Brain pericyte (primary cell): ENCODE data around the gene JAZF1.

ENCODE experiments used
- DNase-seq: peaks from one replicate; pipeline ENCODE4 v3.0.0-alpha.2; 2012; ENCODE audit warnings: low read depth, low spot score

JAZF1 gene

GRCh38 chr7:28075674-28076358 is 104.8 kb downstream of the JAZF1 start:
- no peak for DNase-seq

- no peak for DNase-seq
These were observed 107.6 kb downstream of the JAZF1 start for GRCh38 chr7:28072876-28073514.

DNA sequence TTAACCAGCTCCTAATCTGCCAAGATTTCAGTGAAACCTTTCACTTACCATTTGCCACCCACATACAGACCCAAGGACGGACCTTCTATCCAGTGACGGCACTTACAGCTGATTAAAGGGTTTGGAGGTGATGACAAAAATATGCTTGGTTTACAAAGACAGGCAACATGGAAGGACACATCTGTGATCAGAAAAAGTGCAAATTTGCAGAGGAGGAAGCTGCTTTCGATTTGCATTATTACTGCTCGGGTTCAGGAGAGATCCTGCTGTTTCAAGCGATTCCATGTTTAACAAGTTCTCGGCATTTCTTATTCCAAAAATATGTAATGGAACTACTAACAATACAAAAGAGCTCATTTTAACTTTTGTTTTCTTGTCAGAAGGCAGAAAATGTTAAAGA is 109.0 kb downstream of the JAZF1 start:
- DNase-seq: no peak

- no peak for DNase-seq
These were observed 110.1 kb downstream of the JAZF1 start for GRCh38 chr7:28070297-28071055.

- DNase-seq: no peak
These were observed 110.8 kb downstream of the JAZF1 start for GRCh38 chr7:28069807-28070206.

DNA sequence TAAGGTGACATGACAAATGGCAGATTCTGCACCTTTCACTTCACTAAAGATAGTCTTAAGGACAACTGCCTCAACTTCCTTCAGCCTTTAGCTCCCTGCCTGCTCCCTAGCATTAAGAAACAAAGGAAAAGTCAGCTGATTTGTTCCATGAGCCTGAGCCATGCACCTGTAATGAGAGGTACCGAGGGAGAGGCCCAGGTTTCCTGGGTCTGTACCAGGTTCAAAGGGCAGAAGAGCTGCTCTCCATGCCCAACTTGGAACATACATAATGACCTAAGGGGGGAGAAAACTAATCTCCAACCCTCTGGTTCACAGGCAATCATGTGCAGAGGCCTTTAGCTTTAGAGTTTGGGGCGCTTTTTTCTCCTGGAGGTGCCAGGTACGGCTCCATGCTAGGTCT is 111.2 kb downstream of the JAZF1 start:
- no peak for DNase-seq

GRCh38 chr7:28068811-28069216 is 111.8 kb downstream of the JAZF1 start:
- DNase-seq: no peak

- DNase-seq: no peak
These were observed 113.4 kb downstream of the JAZF1 start for GRCh38 chr7:28067171-28067570.

GRCh38 chr7:28065721-28066285 is 114.8 kb downstream of the JAZF1 start:
- DNase-seq: no peak

DNA sequence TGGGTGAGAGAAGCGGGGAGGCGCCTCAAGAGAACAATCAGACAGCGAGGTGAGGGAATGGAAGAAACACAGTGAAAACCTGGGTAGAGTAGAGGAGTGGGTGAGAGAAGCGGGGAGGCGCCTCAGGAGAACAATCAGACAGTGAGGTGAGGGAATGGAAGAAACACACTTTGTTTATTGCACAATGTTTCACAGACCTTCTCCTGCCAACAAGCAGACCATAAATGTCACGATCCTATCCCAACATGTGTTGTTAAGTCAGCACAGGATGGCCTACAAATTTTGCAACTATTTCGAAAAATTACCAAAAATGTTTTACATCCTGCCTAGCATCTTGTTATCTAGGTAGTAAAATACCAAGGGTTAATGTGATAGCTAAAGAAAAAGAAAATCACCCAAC is 115.3 kb downstream of the JAZF1 start:
- no peak for DNase-seq

GRCh38 chr7:28064437-28064836 is 116.2 kb downstream of the JAZF1 start:
- no peak for DNase-seq

- no peak for DNase-seq
These were observed 118.2 kb downstream of the JAZF1 start for GRCh38 chr7:28062197-28062991.

GRCh38 chr7:28061824-28062196 is 118.8 kb downstream of the JAZF1 start:
- no peak for DNase-seq

- no peak for DNase-seq
These were observed 120.1 kb downstream of the JAZF1 start for GRCh38 chr7:28060371-28060950.

DNA sequence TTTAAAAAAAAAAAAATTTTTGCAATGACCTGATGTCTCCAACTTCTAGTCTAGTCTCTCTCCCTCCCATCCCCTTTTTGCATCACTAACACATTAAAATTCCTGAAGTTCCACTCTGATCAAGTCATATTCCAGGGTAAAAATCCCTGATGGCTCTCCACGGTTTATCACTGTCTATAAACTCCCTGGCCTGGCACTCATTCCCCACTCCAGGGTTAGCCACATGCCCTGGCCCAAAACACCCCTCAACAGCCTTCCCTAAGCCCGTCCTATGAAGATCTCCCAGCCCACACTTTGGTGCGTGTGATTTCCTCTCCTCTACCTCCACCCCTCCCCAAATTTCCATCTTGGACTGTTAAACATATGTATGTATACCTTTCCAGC is 125.4 kb downstream of the JAZF1 start:
- DNase-seq: no peak

DNA sequence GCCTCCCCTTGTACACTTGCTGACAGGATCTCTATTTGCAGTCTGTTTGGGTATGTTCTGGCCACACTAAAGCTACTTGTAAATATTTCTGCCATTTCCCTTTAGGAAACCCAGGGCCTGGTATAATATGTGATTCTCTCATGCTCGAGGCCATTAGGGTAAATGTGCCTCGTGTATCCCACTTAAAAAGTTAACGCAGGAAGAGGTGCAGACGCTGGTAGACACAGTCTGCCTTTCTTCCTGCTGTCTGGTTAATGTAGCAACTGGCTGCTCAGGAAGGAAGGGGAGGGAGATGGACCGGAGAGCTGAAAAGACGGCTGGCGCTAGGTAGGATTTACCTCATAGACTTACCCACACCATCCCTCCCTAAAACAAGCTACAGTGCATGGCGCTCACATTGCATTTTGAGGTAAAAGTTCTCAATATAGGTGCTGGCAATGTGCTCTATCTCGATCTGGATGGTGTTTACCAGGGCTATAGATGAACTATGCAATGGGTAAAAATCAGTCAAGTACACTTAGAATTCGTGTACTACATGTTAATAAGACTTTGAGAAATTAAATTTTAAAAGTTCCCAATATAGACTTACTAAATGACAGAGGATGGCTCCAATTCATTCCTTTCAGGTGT is 125.9 kb downstream of the JAZF1 start:
- DNase-seq: no peak

DNA sequence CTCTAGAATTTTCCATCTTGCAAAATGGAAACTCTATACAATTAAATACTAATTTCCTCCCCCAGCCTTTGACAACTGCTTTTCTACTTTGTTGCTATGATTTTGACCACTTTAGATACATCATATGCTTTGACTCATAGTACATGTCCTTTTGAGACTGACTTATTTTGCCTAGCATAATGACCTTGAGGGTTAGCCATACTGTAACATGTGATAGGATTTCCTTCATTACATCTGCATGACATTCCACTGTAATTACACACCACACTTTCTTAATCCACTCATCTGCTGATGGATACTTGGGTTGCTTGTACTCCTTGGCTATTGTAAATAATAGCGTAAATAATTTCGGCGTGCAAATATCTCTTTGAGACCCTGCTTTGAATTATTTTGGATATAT is 127.7 kb downstream of the JAZF1 start:
- DNase-seq: no peak

GRCh38 chr7:28048694-28049093 is 131.9 kb downstream of the JAZF1 start:
- no peak for DNase-seq

DNA sequence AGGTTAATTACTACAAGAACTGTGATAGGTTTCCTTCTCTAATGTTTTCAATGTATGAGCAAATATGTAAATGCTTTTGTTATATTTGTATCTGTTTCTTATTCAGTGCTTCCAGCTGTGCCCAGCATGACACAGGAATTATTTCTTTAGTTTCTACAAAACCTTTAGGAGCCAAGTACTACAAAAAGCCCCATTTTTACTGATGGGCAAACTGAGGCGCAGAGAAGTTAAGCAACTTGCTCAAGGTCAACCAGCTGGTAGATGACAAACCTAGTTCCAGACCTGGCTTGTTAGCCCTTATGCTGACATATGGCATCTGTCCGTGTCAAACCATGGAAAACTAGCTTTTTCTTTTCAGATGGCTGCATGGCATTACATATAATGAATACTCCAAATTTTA is 134.6 kb downstream of the JAZF1 start:
- DNase-seq: no peak

- no peak for DNase-seq
These were observed 135.0 kb downstream of the JAZF1 start for GRCh38 chr7:28045592-28045991.

DNA sequence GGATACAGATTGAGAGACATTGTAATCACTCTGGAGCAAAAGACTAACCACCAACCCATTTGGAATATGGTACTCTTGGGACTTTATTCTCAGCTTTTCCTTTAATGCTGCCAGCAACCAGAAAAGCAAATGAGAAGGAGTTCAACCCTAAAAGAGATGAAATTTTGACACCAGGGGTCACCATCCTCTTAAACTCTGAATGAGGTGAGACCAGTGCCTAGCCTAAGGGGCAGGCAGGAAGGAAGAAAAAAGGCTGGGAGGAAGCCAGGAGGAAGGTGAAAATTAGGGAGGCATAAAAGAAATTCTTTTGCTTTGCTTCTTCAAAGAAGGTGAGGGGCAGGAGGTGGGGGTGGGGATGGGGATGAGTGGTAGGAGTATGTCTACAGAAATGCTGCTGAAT is 135.8 kb downstream of the JAZF1 start:
- DNase-seq: no peak
